Rectal smooth muscle tissue (tissue), 1 donor: ENCODE measurements around the gene RESF1.

ENCODE experiments used
- H3K27ac ChIP-seq: one replicate; pipeline ENCODE4 v1.7.0; 2013; ENCODE audit warnings: low read depth, low read length, inconsistent platforms
- H3K27me3 ChIP-seq: one replicate; pipeline ENCODE4 v1.7.0; 2013; ENCODE audit warnings: low read length; ENCODE audit not compliant: control insufficient read depth, insufficient read depth
- H3K36me3 ChIP-seq: one replicate; pipeline ENCODE4 v1.7.0; 2013; ENCODE audit warnings: low read length; ENCODE audit not compliant: control insufficient read depth, insufficient read depth
- H3K4me1 ChIP-seq: one replicate; pipeline ENCODE4 v1.7.0; 2013; ENCODE audit warnings: low read length; ENCODE audit not compliant: control insufficient read depth, insufficient read depth
- H3K4me3 ChIP-seq: one replicate; pipeline ENCODE4 v1.7.0; 2013; ENCODE audit warnings: low read length
- H3K9ac ChIP-seq: one replicate; pipeline ENCODE4 v1.7.0; 2013; ENCODE audit warnings: low read length

Gene RESF1

GRCh38 chr12:32002848-32003493 lies 43.8 kb downstream of the RESF1 start:
- no peaks in the 10 kb centered on the region for H3K27me3 ChIP-seq
- no peak overlapping the region for H3K4me3 ChIP-seq
- no peaks in the 10 kb centered on the region for H3K36me3 ChIP-seq
- H3K4me1 ChIP-seq = no peaks in the 10 kb centered on the region
- no peak overlapping the region for H3K9ac ChIP-seq
- no peak overlapping the region for H3K27ac ChIP-seq

DNA sequence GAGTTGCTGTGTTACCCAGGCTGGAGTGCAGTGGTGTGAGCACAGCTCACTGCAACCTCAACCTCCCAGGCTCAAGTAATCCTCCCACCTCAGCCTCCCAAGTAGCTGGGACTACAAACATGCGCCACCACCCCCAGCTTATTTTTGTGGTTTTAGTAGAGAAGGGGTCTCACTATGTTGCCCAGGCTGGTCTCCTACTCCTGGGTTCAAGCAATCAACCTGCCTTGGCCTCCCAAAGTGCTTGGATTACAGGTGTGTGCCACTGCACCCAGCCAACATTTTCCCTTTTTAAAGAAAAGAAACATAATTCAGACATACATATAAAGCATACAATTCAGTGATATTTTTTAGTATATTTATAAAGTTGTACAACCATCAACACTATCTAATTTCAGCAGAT lies 44.4 kb downstream of the RESF1 start:
- no peak overlapping the region for H3K9ac ChIP-seq
- H3K36me3 ChIP-seq = no peaks in the 10 kb centered on the region

DNA sequence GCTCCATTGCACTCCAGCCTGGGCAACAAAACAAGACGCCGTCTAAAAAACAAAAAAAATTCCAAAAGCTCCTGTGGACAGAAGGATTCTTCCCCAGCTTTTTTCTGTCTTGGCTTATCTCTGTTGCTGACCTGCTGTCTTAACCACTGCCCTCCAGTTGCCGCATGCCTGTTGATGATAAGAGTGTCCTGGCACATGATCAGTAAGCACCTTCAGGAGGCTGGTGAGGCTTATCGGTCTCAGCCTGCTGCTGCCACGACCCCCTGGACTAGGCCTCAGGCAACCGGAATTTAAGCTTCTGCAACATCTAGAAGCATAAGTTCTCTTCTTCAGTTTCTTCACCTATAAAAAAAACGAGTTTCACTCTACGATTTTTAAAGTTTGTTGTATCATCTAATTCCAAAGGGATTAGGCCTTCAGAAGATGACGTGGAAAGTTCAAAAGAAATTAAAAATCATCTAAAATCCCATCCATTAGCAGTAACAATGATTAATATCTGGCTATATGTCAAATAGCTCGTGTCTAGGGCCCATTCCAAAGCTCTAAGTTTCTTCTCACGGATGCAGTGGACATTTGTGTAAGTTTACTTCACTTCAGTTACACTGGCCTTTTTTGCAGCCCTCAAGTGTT lies 46.4 kb downstream of the RESF1 start:
- H3K4me1 ChIP-seq = no peaks in the 10 kb centered on the region
- H3K27ac ChIP-seq = no peak overlapping the region
- H3K36me3 ChIP-seq = no peaks in the 10 kb centered on the region

More for the DNA sequence above, 44.4 kb downstream of the RESF1 start:
- Histone ChIP-seq H3K4me3 (no peak overlapping the region), H3K27ac (no peak overlapping the region), H3K4me1 (no peaks in the 10 kb centered on the region), H3K27me3 (no peaks in the 10 kb centered on the region)

More for the DNA sequence above, 46.4 kb downstream of the RESF1 start:
- H3K9ac ChIP-seq = no peak overlapping the region
- H3K27me3 ChIP-seq = no peaks in the 10 kb centered on the region
- no peak overlapping the region for H3K4me3 ChIP-seq
